Epithelial cell of proximal tubule (primary cell): ENCODE data around the gene MEGF11. TPM values are rescaled to one million over a fixed set of nuclear protein-coding genes. Genes with fewer than 3 reads are reported as not detected.

ENCODE experiments used
- DNase-seq: peaks from one replicate; pipeline ENCODE4 v3.0.0-alpha.2; 2011; ENCODE audit warnings: low read depth
- H3K4me3 ChIP-seq: 2 replicates; pipeline ENCODE4 v1.5.1; 2011; ENCODE audit warnings: low read depth, mild to moderate bottlenecking, low read length
- CTCF ChIP-seq: conservative IDR thresholded peaks from 2 replicates; pipeline ENCODE4 v1.5.1; 2012; ENCODE audit warnings: low read depth, mild to moderate bottlenecking, low read length
- total RNA-seq: library from RNA; depleted of rRNA; stranded (reverse); fragments of >200 nt; gene quantifications from 2 replicates; pipeline ENCODE4 v1.2.3, GENCODE V29; 2015

MEGF11 gene
- total RNA-seq, 1 donor from 2014 or later, result 3.7 TPM

- TF ChIP-seq CTCF, result no peak
- no peak overlapping the region for H3K4me3 ChIP-seq
- no peak for DNase-seq
These were observed 289.6 kb downstream of the MEGF11 start for GRCh38 chr15:65963911-65964482.

- TF ChIP-seq CTCF, result no peak
- no peak for DNase-seq
- H3K4me3 ChIP-seq, result no peak overlapping the region
These were observed 290.2 kb downstream of the MEGF11 start for GRCh38 chr15:65963358-65963757.

GRCh38 chr15:65962187-65962586 is 291.4 kb downstream of the MEGF11 start:
- H3K4me3 ChIP-seq, result no peak overlapping the region
- no peak for DNase-seq
- no peak for TF ChIP-seq CTCF

- no peak for DNase-seq
- TF ChIP-seq CTCF, result no peak
- H3K4me3 ChIP-seq, result no peak overlapping the region
These were observed 293.0 kb downstream of the MEGF11 start for GRCh38 chr15:65960586-65960985.

- no peak for DNase-seq
- TF ChIP-seq CTCF, result no peak
- no peak overlapping the region for H3K4me3 ChIP-seq
These were observed 294.7 kb downstream of the MEGF11 start for GRCh38 chr15:65958835-65959234.

- no peak overlapping the region for H3K4me3 ChIP-seq
- no peak for TF ChIP-seq CTCF
- DNase-seq, result no peak
These were observed 296.1 kb downstream of the MEGF11 start for GRCh38 chr15:65957451-65957850.

- H3K4me3 ChIP-seq, result no peak overlapping the region
- DNase-seq, result no peak
- no peak for TF ChIP-seq CTCF
These were observed 296.7 kb downstream of the MEGF11 start for GRCh38 chr15:65956899-65957298.
